IMR-90 (cell line): Measurements from ENCODE around the gene PRR18. TPM values are rescaled to one million over a fixed set of nuclear protein-coding genes. Genes with fewer than 3 reads are reported as not detected.

Experiments
- ATAC-seq: fragments of 200-7000 bp; cut with Tn5 transposase; 2 replicates; pipeline ENCODE4 v1.9.1; 2020; ENCODE audit warnings: low read depth, mild to moderate bottlenecking, moderate library complexity
- BruUV-seq: library from RNA; stranded (reverse); fragments of 400-500 nt; replicated peaks from 2 replicates; lab custom pipeline; 2021; lab: Mats Ljungman, UMichigan
- CTCF ChIA-PET: fragments of 300-600 bp; formaldehyde crosslinking; extraction: SDS; loops from one replicate; lab custom pipeline; 2021; ENCODE audit warnings: antibody characterized with exemption; lab: Yijun Ruan, JAX
- POLR2A ChIA-PET: fragments of 300-600 bp; sonication (Branson Sonifier 250); formaldehyde crosslinking; loops from one replicate; lab custom pipeline; 2022; ENCODE audit warnings: antibody characterized with exemption; ENCODE audit not compliant: unreplicated experiment; lab: Charles Lee
- DNase-seq: peaks from one replicate; pipeline ENCODE4 v3.0.0; 2013
- H2AFZ ChIP-seq: replicated peaks from 2 replicates; pipeline ENCODE3; 2013; ENCODE audit warnings: low read length, mild to moderate bottlenecking; ENCODE audit not compliant: poor library complexity
- H2AK5ac ChIP-seq: 2 replicates; pipeline ENCODE4 v1.6.1; 2013; ENCODE audit warnings: low read depth, low read length, inconsistent platforms
- H2AK9ac ChIP-seq: replicated peaks from 2 replicates; pipeline ENCODE3; 2013; ENCODE audit warnings: mild to moderate bottlenecking, low read depth, low read length, moderate library complexity; ENCODE audit not compliant: poor library complexity
- H2BK120ac ChIP-seq: 2 replicates; pipeline ENCODE4 v1.6.1; 2013; ENCODE audit warnings: low read depth, low read length, inconsistent platforms
- H2BK15ac ChIP-seq: 3 replicates; pipeline ENCODE4 v1.6.1; 2013; ENCODE audit warnings: low read depth, low read length, inconsistent platforms
- H2BK20ac ChIP-seq: 2 replicates; pipeline ENCODE4 v1.6.1; 2013; ENCODE audit warnings: low read depth, mild to moderate bottlenecking, inconsistent platforms, low read length, moderate library complexity
- H2BK5ac ChIP-seq: 2 replicates; pipeline ENCODE4 v1.6.1; 2013; ENCODE audit warnings: mild to moderate bottlenecking, low read depth, low read length, inconsistent platforms; ENCODE audit not compliant: poor library complexity, severe bottlenecking
- H3K14ac ChIP-seq: replicated peaks from 2 replicates; pipeline ENCODE4 v1.6.1; 2013; ENCODE audit warnings: low read depth, low read length, inconsistent platforms
- H3K18ac ChIP-seq: 2 replicates; pipeline ENCODE4 v1.6.1; 2013; ENCODE audit warnings: low read depth, low read length, control low read depth
- H3K23ac ChIP-seq: 2 replicates; pipeline ENCODE4 v1.6.1; 2013; ENCODE audit warnings: low read depth, low read length, inconsistent platforms
- H3K27ac ChIP-seq: 2 replicates; pipeline ENCODE4 v1.5.1; 2013; ENCODE audit warnings: mild to moderate bottlenecking, control low read depth, low read length; ENCODE audit not compliant: insufficient read depth
- H3K27me3 ChIP-seq: 2 replicates; pipeline ENCODE4 v1.6.1; 2013; ENCODE audit warnings: low read length; ENCODE audit not compliant: control insufficient read depth, insufficient read depth
- H3K36me3 ChIP-seq: 2 replicates; pipeline ENCODE4 v1.6.1; 2013; ENCODE audit warnings: low read length, mixed read lengths; ENCODE audit not compliant: control insufficient read depth, insufficient read depth
- H3K4ac ChIP-seq: 2 replicates; pipeline ENCODE4 v1.6.1; 2013; ENCODE audit warnings: low read depth, low read length, inconsistent platforms
- H3K4me1 ChIP-seq: 2 replicates; pipeline ENCODE4 v1.6.1; 2013; ENCODE audit warnings: low read length, mixed read lengths; ENCODE audit not compliant: control insufficient read depth, insufficient read depth
- H3K4me2 ChIP-seq: 2 replicates; pipeline ENCODE4 v1.6.1; 2013; ENCODE audit warnings: low read depth, mild to moderate bottlenecking, control low read depth, low read length, moderate library complexity
- H3K4me3 ChIP-seq: 2 replicates; pipeline ENCODE4 v1.5.1; 2013; ENCODE audit warnings: low read depth, mild to moderate bottlenecking, control low read depth, low read length, moderate library complexity; ENCODE audit not compliant: insufficient read depth
- H3K56ac ChIP-seq: 2 replicates; pipeline ENCODE4 v1.6.1; 2013; ENCODE audit warnings: low read length, inconsistent platforms; ENCODE audit not compliant: insufficient read depth; ENCODE audit errors: extremely low read depth
- H3K79me1 ChIP-seq, 2 experiments: 2 replicates each; pipeline ENCODE4 v1.6.1; 2013; ENCODE audit warnings: low read length in 2 of 2, inconsistent platforms in 1 of 2, low read depth in 1 of 2
- H3K9ac ChIP-seq: 2 replicates; pipeline ENCODE4 v1.6.1; 2013; ENCODE audit warnings: low read depth, low read length, control low read depth
- H3K9me1 ChIP-seq: 2 replicates; pipeline ENCODE4 v1.6.1; 2013; ENCODE audit warnings: low read length, inconsistent platforms; ENCODE audit not compliant: insufficient read depth
- H3K9me3 ChIP-seq: 2 replicates; pipeline ENCODE4 v1.6.1; 2013; ENCODE audit warnings: low read length; ENCODE audit not compliant: control insufficient read depth, insufficient read depth
- H4K20me1 ChIP-seq: 2 replicates; pipeline ENCODE4 v1.6.1; 2013; ENCODE audit warnings: low read length, inconsistent platforms; ENCODE audit not compliant: insufficient read depth
- H4K5ac ChIP-seq: 2 replicates; pipeline ENCODE4 v1.6.1; 2013; ENCODE audit warnings: mild to moderate bottlenecking, low read depth, low read length, control low read depth
- H4K8ac ChIP-seq, 2 experiments: 2 replicates each; pipeline ENCODE4 v1.6.1; 2013; ENCODE audit warnings: low read depth in 2 of 2, low read length in 2 of 2, control low read depth in 1 of 2, inconsistent platforms in 1 of 2
- H4K91ac ChIP-seq: 2 replicates; pipeline ENCODE4 v1.6.1; 2013; ENCODE audit warnings: low read depth, low read length, inconsistent platforms; ENCODE audit not compliant: insufficient read depth
- CHD1 ChIP-seq: IDR thresholded peaks from 2 replicates; pipeline ENCODE4 v1.6.1; 2012; ENCODE audit warnings: low read depth, low read length, improper control_type of control experiment
- FOS ChIP-seq: fragments of 150-350 bp; IDR thresholded peaks from 2 replicates; pipeline ENCODE4 v1.6.1; 2016; ENCODE audit warnings: low read depth, low read length
- MAFK ChIP-seq: IDR thresholded peaks from 2 replicates; pipeline ENCODE4 v1.6.1; 2012; ENCODE audit warnings: low read depth, low read length, improper control_type of control experiment
- MAZ ChIP-seq: IDR thresholded peaks from 2 replicates; pipeline ENCODE4 v1.6.1; 2012; ENCODE audit warnings: low read depth, mild to moderate bottlenecking, low read length, improper control_type of control experiment, moderate library complexity, borderline replicate concordance
- MXI1 ChIP-seq: IDR thresholded peaks from 2 replicates; pipeline ENCODE4 v1.6.1; 2012; ENCODE audit warnings: low read depth, mild to moderate bottlenecking, low read length, moderate library complexity, borderline replicate concordance
- NFE2L2 ChIP-seq: fragments of 150-350 bp; IDR thresholded peaks from 2 replicates; pipeline ENCODE4 v1.6.1; 2016; ENCODE audit warnings: low read depth, mild to moderate bottlenecking, low read length
- POLR2A ChIP-seq: IDR thresholded peaks from 2 replicates; pipeline ENCODE4 v1.6.1; 2012; ENCODE audit warnings: mild to moderate bottlenecking, low read depth, low read length
- RAD21 ChIP-seq: IDR thresholded peaks from 2 replicates; pipeline ENCODE4 v1.6.1; 2012; ENCODE audit warnings: low read length, improper control_type of control experiment
- RCOR1 ChIP-seq: IDR thresholded peaks from 2 replicates; pipeline ENCODE4 v1.6.1; 2012; ENCODE audit warnings: mild to moderate bottlenecking, low read length, improper control_type of control experiment; ENCODE audit not compliant: insufficient replicate concordance
- RFX5 ChIP-seq: IDR thresholded peaks from 2 replicates; pipeline ENCODE4 v1.8.0; 2012; ENCODE audit warnings: low read depth, mild to moderate bottlenecking, low read length, moderate library complexity
- SMC3 ChIP-seq: fragments of 150-350 bp; IDR thresholded peaks from 2 replicates; pipeline ENCODE4 v1.6.1; 2016; ENCODE audit warnings: low read depth, mild to moderate bottlenecking, antibody characterized with exemption, low read length, moderate library complexity
- USF2 ChIP-seq: fragments of 150-350 bp; IDR thresholded peaks from 2 replicates; pipeline ENCODE4 v1.6.1; 2017; ENCODE audit warnings: mild to moderate bottlenecking, antibody characterized with exemption, low read length, low read depth
- WGBS, 2 experiments: methylation state at CpG; one replicate each; pipeline versions ENCODE4 v1.1.5 to v1.1.7; 2013; ENCODE audit warnings: missing lambda C conversion rate in 2 of 2; ENCODE audit not compliant: insufficient read length in 1 of 2; ENCODE audit errors: extremely low coverage in 2 of 2; 5-methylcytosine and 5-hydroxymethylcytosine counted together
- dilution Hi-C: fragments of 300-500 bp; cut with HindIII; formaldehyde crosslinking; loops from one replicate; pipeline ENCODE4 v1.14.3; 2018; ENCODE audit warnings: low sequenced_read_pairs; ENCODE audit not compliant: unreplicated experiment
- in situ Hi-C: fragments of 300-500 bp; cut with MboI; formaldehyde crosslinking; loops from 3 replicates; pipeline ENCODE4 v1.14.3; 2019; ENCODE audit warnings: low sequenced_read_pairs, inconsistent platforms, mixed read lengths
- intact Hi-C: fragments of 100-400 bp; cut with micrococcal nuclease; formaldehyde crosslinking; loops from 2 replicates; pipeline ENCODE4 v1.10.0; 2022
- polyA plus RNA-seq, 3 experiments: library from polyadenylated mRNA; depleted of rRNA; stranded (reverse); fragments of >200 nt; gene quantifications; 2 replicates each; pipeline ENCODE4 v1.2.3, GENCODE V29; 2012; ENCODE audit warnings: low replicate concordance in 1 of 3
- total RNA-seq: library from RNA; depleted of rRNA; stranded (reverse); fragments of >200 nt; gene quantifications from 2 replicates; pipeline ENCODE4 v1.2.3, GENCODE V29; 2012

The PRR18 gene
- total and polyA plus RNA-seq, 2 of the 4 experiments (the other 2 are of a cell fraction) = not detected

- TF ChIP-seq USF2 = no peak
Observed at GRCh38 chr6:166296035-166296883, 11.9 kb downstream of the PRR18 start (continued).

- no peak overlapping the region for H3K4ac ChIP-seq
- H3K56ac ChIP-seq = no peak overlapping the region
- TF ChIP-seq MAZ (no peak), POLR2A (no peak), CHD1 (no peak), NFE2L2 (no peak), SMC3 (no peak), MAFK (no peak), RAD21 (no peak), FOS (no peak), USF2 (no peak), MXI1 (no peak), RCOR1 (no peak), RFX5 (no peak)
- no peak overlapping the region for H3K23ac ChIP-seq
- H3K14ac ChIP-seq = no peak overlapping the region
- no peak overlapping the region for H2BK120ac ChIP-seq
- H4K20me1 ChIP-seq = no peaks in the 10 kb centered on the region
- in situ Hi-C loops (no loop called here), dilution Hi-C loops (no loop called here), intact Hi-C loops (no loop called here)
- H3K36me3 ChIP-seq = no peaks in the 10 kb centered on the region
- H2BK15ac ChIP-seq = no peak overlapping the region
- H3K9me1 ChIP-seq = no peaks in the 10 kb centered on the region
- no peak overlapping the region for H3K27ac ChIP-seq
- H3K79me1 ChIP-seq = no peaks in the 10 kb centered on the region
- no peak overlapping the region for H3K4me2 ChIP-seq
- no peak overlapping the region for H2BK5ac ChIP-seq
- H4K91ac ChIP-seq = no peak overlapping the region
- H2AK5ac ChIP-seq = no peak overlapping the region
- BruUV-seq = no TSS peak
- POLR2A ChIA-PET = no interaction called here
- no peak overlapping the region for H3K4me3 ChIP-seq
- CTCF ChIA-PET = no interaction called here
- WGBS, 2 experiments = 74% methylated on average over 8 of the region's 12 CpGs; no CpG with 5 or more reads in 1 of the 2 experiments
- no peak overlapping the region for H2BK20ac ChIP-seq
- no peak overlapping the region for H3K9ac ChIP-seq
- no peak overlapping the region for H2AFZ ChIP-seq
- H3K9me3 ChIP-seq = no peaks in the 10 kb centered on the region
- no peaks in the 10 kb centered on the region for H3K4me1 ChIP-seq
- no peak overlapping the region for H3K18ac ChIP-seq
- DNase-seq = no peak
- no peak overlapping the region for H4K8ac ChIP-seq
- H3K27me3 ChIP-seq = peaks cover 13% of the 10 kb centered on the region
- no peak overlapping the region for H2AK9ac ChIP-seq
- ATAC-seq = no peak
- no peak overlapping the region for H4K5ac ChIP-seq
Observed at GRCh38 chr6:166293731-166294584, 14.2 kb downstream of the PRR18 start.
